Activated naive CD8-positive, alpha-beta T cell treated with anti-CD3 and anti-CD28 coated beads for 36 hours (primary cell): ENCODE measurements around the gene OR6Y1. TPM values are rescaled to one million over a fixed set of nuclear protein-coding genes. Genes with fewer than 3 reads are reported as not detected.

Experiments used
- DNase-seq: peaks from one replicate; pipeline ENCODE4 v3.0.0; 2021
- H3K27ac Mint-ChIP-seq: one replicate; pipeline ENCODE4 v1.8.0; 2022; ENCODE audit warnings: mild to moderate bottlenecking, moderate library complexity, mixed read lengths
- H3K27me3 Mint-ChIP-seq: one replicate; pipeline ENCODE4 v1.8.0; 2022; ENCODE audit warnings: mild to moderate bottlenecking, mixed read lengths
- H3K36me3 Mint-ChIP-seq: one replicate; pipeline ENCODE4 v1.8.0; 2021; ENCODE audit warnings: mild to moderate bottlenecking, mixed read lengths
- H3K4me1 Mint-ChIP-seq: one replicate; pipeline ENCODE4 v1.8.0; 2021; ENCODE audit warnings: mixed read lengths
- H3K4me3 Mint-ChIP-seq: one replicate; pipeline ENCODE4 v1.8.0; 2022; ENCODE audit warnings: mild to moderate bottlenecking, moderate library complexity, mixed read lengths
- H3K9me3 Mint-ChIP-seq: one replicate; pipeline ENCODE4 v1.8.0; 2022; ENCODE audit warnings: mixed read lengths
- total RNA-seq, 2 experiments: library from RNA; stranded (reverse); gene quantifications; one replicate each; pipeline ENCODE4 v1.2.3, GENCODE V29; 2021

OR6Y1 gene
- total RNA-seq, 2 experiments from 2014 or later, result not detected

- Mint-ChIP-seq H3K27me3 (peaks cover 8% of the 10 kb centered on the region), H3K4me1 (no peaks in the 10 kb centered on the region), H3K9me3 (peaks cover 2% of the 10 kb centered on the region), H3K27ac (no peak overlapping the region), H3K4me3 (no peak overlapping the region), H3K36me3 (no peaks in the 10 kb centered on the region)
- no peak for DNase-seq
Observed at GRCh38 chr1:158521666-158522058, 32.5 kb downstream of the OR6Y1 start.

GRCh38 chr1:158520955-158521665 is 33.1 kb downstream of the OR6Y1 start:
- H3K27me3 Mint-ChIP-seq, result peaks cover 10% of the 10 kb centered on the region
- H3K4me3 Mint-ChIP-seq, result no peak overlapping the region
- no peak overlapping the region for H3K27ac Mint-ChIP-seq
- no peaks in the 10 kb centered on the region for H3K4me1 Mint-ChIP-seq
- H3K9me3 Mint-ChIP-seq, result no peaks in the 10 kb centered on the region
- DNase-seq, result no peak
- H3K36me3 Mint-ChIP-seq, result no peaks in the 10 kb centered on the region

- H3K4me1 Mint-ChIP-seq, result no peaks in the 10 kb centered on the region
- H3K9me3 Mint-ChIP-seq, result no peaks in the 10 kb centered on the region
- no peaks in the 10 kb centered on the region for H3K36me3 Mint-ChIP-seq
- peaks cover 10% of the 10 kb centered on the region for H3K27me3 Mint-ChIP-seq
- no peak overlapping the region for H3K4me3 Mint-ChIP-seq
- no peak overlapping the region for H3K27ac Mint-ChIP-seq
- DNase-seq, result no peak
Observed at GRCh38 chr1:158520021-158520420, 34.2 kb downstream of the OR6Y1 start.

- no peaks in the 10 kb centered on the region for H3K4me1 Mint-ChIP-seq
- H3K27me3 Mint-ChIP-seq, result peaks cover 2% of the 10 kb centered on the region
- no peak overlapping the region for H3K4me3 Mint-ChIP-seq
- H3K27ac Mint-ChIP-seq, result no peak overlapping the region
- H3K36me3 Mint-ChIP-seq, result no peaks in the 10 kb centered on the region
- no peak for DNase-seq
- H3K9me3 Mint-ChIP-seq, result no peaks in the 10 kb centered on the region
Observed at GRCh38 chr1:158516966-158517365, 37.2 kb downstream of the OR6Y1 start.

- Mint-ChIP-seq H3K27ac (no peak overlapping the region), H3K4me3 (no peak overlapping the region), H3K27me3 (peaks cover 23% of the 10 kb centered on the region), H3K4me1 (no peaks in the 10 kb centered on the region), H3K36me3 (no peaks in the 10 kb centered on the region), H3K9me3 (peaks cover 1% of the 10 kb centered on the region)
- DNase-seq, result no peak
Observed at GRCh38 chr1:158509471-158510156, 44.6 kb downstream of the OR6Y1 start.

GRCh38 chr1:158507511-158507910 is 46.7 kb downstream of the OR6Y1 start:
- Mint-ChIP-seq H3K4me1 (no peaks in the 10 kb centered on the region), H3K36me3 (no peaks in the 10 kb centered on the region), H3K27ac (no peak overlapping the region), H3K27me3 (peaks cover 23% of the 10 kb centered on the region), H3K4me3 (no peak overlapping the region), H3K9me3 (peaks cover 5% of the 10 kb centered on the region)
- DNase-seq, result no peak

- peak; percentile 14 for DNase-seq
- peaks cover 23% of the 10 kb centered on the region for H3K27me3 Mint-ChIP-seq
- H3K4me1 Mint-ChIP-seq, result no peaks in the 10 kb centered on the region
- peaks cover 11% of the 10 kb centered on the region for H3K9me3 Mint-ChIP-seq
- H3K27ac Mint-ChIP-seq, result no peak overlapping the region
- H3K36me3 Mint-ChIP-seq, result no peaks in the 10 kb centered on the region
- no peak overlapping the region for H3K4me3 Mint-ChIP-seq
Observed at GRCh38 chr1:158506369-158506987, 47.7 kb downstream of the OR6Y1 start.

- H3K27ac Mint-ChIP-seq, result no peak overlapping the region
- no peaks in the 10 kb centered on the region for H3K4me1 Mint-ChIP-seq
- peaks cover 7% of the 10 kb centered on the region for H3K27me3 Mint-ChIP-seq
Observed at GRCh38 chr1:158496374-158496773, 57.8 kb downstream of the OR6Y1 start.

GRCh38 chr1:158494796-158495195 is 59.4 kb downstream of the OR6Y1 start:
- H3K4me3 Mint-ChIP-seq, result no peak overlapping the region
- no peaks in the 10 kb centered on the region for H3K36me3 Mint-ChIP-seq
- H3K27ac Mint-ChIP-seq, result no peak overlapping the region
- no peaks in the 10 kb centered on the region for H3K9me3 Mint-ChIP-seq
- no peak for DNase-seq
- H3K27me3 Mint-ChIP-seq, result peaks cover 4% of the 10 kb centered on the region
- no peaks in the 10 kb centered on the region for H3K4me1 Mint-ChIP-seq

More at GRCh38 chr1:158496374-158496773, 57.8 kb downstream of the OR6Y1 start:
- no peak for DNase-seq
- H3K36me3 Mint-ChIP-seq, result no peaks in the 10 kb centered on the region
- no peak overlapping the region for H3K4me3 Mint-ChIP-seq
- no peaks in the 10 kb centered on the region for H3K9me3 Mint-ChIP-seq

Other genes with a start within 250 kb of the OR6Y1 start
- not detected for gene CD1B, start 222.9 kb downstream of the OR6Y1 start, total RNA-seq
- gene CD1E, start 200.5 kb downstream of the OR6Y1 start, total RNA-seq, result not detected
- not detected for gene OR10T2, start 154.9 kb downstream of the OR6Y1 start, total RNA-seq
- not detected for gene OR10K2, start 128.2 kb downstream of the OR6Y1 start, total RNA-seq
- gene OR10K1, start 92.6 kb downstream of the OR6Y1 start, total RNA-seq, result not detected
- gene OR10R2, start 82.2 kb downstream of the OR6Y1 start, total RNA-seq, result not detected
- gene OR6P1, start 16.2 kb upstream of the OR6Y1 start, total RNA-seq, result not detected
- gene OR10X1, start 25.5 kb upstream of the OR6Y1 start, total RNA-seq, result not detected
- not detected for gene OR10Z1, start 50.9 kb upstream of the OR6Y1 start, total RNA-seq
- not detected for gene SPTA1, start 132.3 kb upstream of the OR6Y1 start, total RNA-seq
- not detected for gene OR6K2, start 146.2 kb upstream of the OR6Y1 start, total RNA-seq
- not detected for gene OR6K3, start 166.3 kb upstream of the OR6Y1 start, total RNA-seq
- not detected for gene OR6K6, start 200.3 kb upstream of the OR6Y1 start, total RNA-seq
- not detected for gene OR6N1, start 217.8 kb upstream of the OR6Y1 start, total RNA-seq
- not detected for gene OR6N2, start 226.8 kb upstream of the OR6Y1 start, total RNA-seq